GM13976 (cell line): ENCODE results near the gene STK39.

Experiments
- DNase-seq: peaks from one replicate; pipeline ENCODE4 v3.0.0; 2012; ENCODE audit warnings: low spot score
- CTCF ChIP-seq: IDR thresholded peaks from 2 replicates; pipeline ENCODE4 v1.5.1; 2012; ENCODE audit warnings: borderline replicate concordance, mild to moderate bottlenecking; ENCODE audit not compliant: insufficient read depth; ENCODE audit errors: extremely low read depth, missing control alignments, control extremely low read depth
- in situ Hi-C: fragments of 300-500 bp; cut with MboI; formaldehyde crosslinking; loops from one replicate; pipeline ENCODE4 v1.12.0; 2022; ENCODE audit warnings: low sequenced_read_pairs, mixed read lengths, inconsistent platforms; ENCODE audit not compliant: unreplicated experiment

STK39 gene

DNA sequence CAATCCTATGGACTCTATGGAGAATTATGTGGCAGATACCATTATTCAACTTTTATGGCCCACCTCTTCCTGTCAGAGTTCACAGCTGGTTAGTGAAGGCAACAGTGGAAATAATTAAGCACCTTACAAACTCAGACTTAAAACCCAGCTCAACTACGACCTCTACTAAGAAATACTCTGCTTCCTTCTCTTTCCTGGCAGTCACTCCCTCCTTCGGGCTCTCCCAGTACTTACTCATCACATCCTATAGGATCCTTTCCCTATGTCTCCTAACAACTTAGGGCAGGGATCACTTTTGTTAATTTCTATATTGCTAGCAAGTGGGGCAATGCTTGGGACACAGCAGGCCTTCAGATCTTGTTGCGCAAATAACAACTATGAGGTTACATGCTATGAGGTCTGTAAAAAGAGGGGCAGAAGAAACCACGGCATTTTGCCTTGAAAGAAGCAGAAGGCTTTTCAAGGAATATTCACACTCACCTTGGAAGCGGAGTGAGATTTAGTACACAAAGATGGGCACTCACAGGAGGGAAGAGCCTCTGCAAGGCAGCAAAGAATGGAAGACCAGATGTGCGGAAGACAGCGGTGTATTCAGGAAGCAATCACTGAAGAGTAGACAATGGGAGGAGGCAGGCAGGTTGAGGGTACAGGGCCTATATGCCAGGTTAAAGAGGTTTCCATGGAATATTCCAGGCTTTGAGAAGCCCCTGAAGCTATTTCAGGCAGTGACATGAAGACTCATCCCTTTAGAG, 2.1 kb downstream of the STK39 start:
- no peak for DNase-seq
- in situ Hi-C loops: no loop called here
- no peak for TF ChIP-seq CTCF

- DNase-seq: no peak
- TF ChIP-seq CTCF: no peak
- in situ Hi-C loops: no loop called here
Measured at GRCh38 chr2:168244318-168244717, 3.1 kb downstream of the STK39 start.

DNA sequence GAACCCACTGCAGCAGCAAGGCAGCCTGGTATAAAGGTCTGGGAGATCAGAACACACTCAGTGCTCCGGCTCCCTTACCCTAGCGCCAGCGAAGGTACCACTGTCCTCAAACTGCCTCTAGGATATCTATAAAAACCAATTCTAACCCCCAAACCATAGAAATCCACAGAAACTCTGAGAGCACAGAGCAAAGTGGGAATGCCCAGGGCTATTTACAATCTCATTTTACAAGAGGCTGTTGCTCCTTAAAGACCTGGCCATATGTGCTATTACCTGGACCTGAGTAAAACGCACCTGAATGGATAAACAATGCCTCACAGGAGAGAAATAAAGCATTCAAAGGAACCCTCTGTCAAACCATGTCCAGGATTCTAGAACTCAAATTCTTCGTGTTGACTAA, 4.3 kb downstream of the STK39 start:
- no peak for TF ChIP-seq CTCF
- in situ Hi-C loops: no loop called here
- DNase-seq: no peak

DNA sequence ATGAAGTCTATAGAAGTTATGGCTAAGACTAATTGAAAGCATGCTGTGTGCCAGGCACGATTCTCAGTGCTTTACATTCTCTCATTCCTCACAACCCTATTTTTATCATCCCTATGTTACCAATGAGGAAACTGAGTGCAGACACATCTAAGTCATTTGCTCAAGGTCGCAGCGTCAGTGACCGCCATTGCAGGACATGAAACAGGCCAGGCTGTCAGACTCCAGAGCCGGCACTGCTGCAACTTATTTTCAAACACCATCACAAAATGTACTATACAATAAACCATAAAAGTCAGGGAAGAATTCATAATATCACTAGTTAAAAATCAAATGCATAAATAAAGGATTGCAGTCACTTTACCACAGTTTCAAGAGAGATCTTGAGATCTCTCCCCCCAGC, 5.6 kb downstream of the STK39 start:
- in situ Hi-C loops: no loop called here
- TF ChIP-seq CTCF: no peak
- no peak for DNase-seq

- in situ Hi-C loops: no loop called here
- no peak for TF ChIP-seq CTCF
- no peak for DNase-seq
Measured at GRCh38 chr2:168241208-168241607, 6.2 kb downstream of the STK39 start.

DNA sequence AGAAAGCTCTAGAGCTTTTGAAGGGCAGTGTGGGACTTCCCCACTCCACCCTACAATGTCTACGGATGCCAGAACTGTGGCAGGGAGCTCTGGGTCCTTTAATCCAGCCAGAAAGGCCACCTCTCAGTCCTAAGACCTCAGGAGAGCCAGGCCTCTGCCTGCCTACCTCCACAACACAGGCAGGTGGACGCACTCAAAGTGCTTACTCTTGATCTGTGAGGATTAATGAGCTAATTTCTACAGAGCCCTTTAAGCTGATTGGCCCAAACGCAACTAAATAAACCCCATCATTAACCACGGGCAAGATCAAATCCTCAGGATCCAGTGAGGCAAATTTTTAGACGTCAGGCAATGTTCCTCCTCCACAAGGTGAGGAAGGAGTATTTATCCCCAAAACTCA, 8.1 kb downstream of the STK39 start:
- no peak for TF ChIP-seq CTCF
- DNase-seq: no peak
- in situ Hi-C loops: no loop called here

DNA sequence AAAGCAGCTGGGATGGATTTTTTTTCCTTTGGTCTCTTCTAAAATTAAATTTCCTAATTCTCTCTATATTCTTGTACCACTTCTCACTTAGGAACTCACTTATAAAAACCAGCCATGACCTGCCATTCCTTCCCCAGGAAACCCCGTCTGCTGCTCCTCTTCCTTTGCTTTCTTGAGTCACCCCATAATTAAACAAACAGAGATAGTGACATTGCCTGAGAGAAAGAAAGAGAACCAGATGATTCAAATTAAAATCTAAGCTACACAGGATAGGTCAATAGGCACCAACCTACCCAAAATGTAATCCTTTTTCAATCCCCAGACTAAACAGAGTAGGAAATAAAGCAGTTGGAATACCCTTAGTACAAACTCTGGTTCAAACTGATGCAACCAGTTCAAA, 9.7 kb downstream of the STK39 start:
- no peak for DNase-seq
- TF ChIP-seq CTCF: no peak
- in situ Hi-C loops: no loop called here
